SK-N-SH treated with all-trans-retinoic acid at 6 μM for 48 hours (cell line): Measurements from ENCODE around the gene STAB2.

Source experiments
- ATAC-seq: fragments of 200-7000 bp; cut with Tn5 transposase; 3 replicates; pipeline ENCODE4 v1.9.1; 2020; ENCODE audit warnings: mild to moderate bottlenecking, moderate library complexity
- ARNTL ChIP-seq: fragments of 450-650 bp; formaldehyde crosslinking; IDR thresholded peaks from 2 replicates; pipeline ENCODE4 v1.5.0; 2020; ENCODE audit warnings: low read depth, mild to moderate bottlenecking, moderate library complexity, borderline replicate concordance
- BACH2 ChIP-seq: fragments of 250-450 bp; sonication (Bioruptor Pico); IDR thresholded peaks from 2 replicates; pipeline ENCODE4 v1.9.0; 2021; ENCODE audit warnings: mild to moderate bottlenecking, borderline replicate concordance
- ESRRG ChIP-seq: fragments of 250-450 bp; sonication (Bioruptor Pico); IDR thresholded peaks from 2 replicates; pipeline ENCODE4 v1.6.1; 2021; ENCODE audit warnings: mild to moderate bottlenecking
- GLIS3 ChIP-seq: fragments of 250-450 bp; sonication (Bioruptor Pico); IDR thresholded peaks from 2 replicates; pipeline ENCODE4 v1.5.0; 2020; ENCODE audit warnings: mild to moderate bottlenecking, moderate library complexity
- ISL1 ChIP-seq: fragments of 250-450 bp; sonication (Bioruptor Pico); IDR thresholded peaks from 2 replicates; pipeline ENCODE4 v2.1.2; 2022; ENCODE audit warnings: mild to moderate bottlenecking, moderate library complexity
- OSR1 ChIP-seq: fragments of 250-450 bp; sonication (Bioruptor Pico); IDR thresholded peaks from 2 replicates; pipeline ENCODE4 v1.8.0; 2022; ENCODE audit warnings: moderate library complexity, mild to moderate bottlenecking, inconsistent platforms
- PPARA ChIP-seq: fragments of 250-450 bp; sonication (Bioruptor Pico); IDR thresholded peaks from 2 replicates; pipeline ENCODE4 v1.5.0; 2020; ENCODE audit warnings: mild to moderate bottlenecking, borderline replicate concordance
- RARB ChIP-seq: fragments of 250-450 bp; sonication (Bioruptor Pico); IDR thresholded peaks from 2 replicates; pipeline ENCODE4 v1.8.0; 2021; ENCODE audit warnings: mild to moderate bottlenecking, moderate library complexity
- SNAI2 ChIP-seq: fragments of 250-450 bp; sonication (Bioruptor Pico); IDR thresholded peaks from 2 replicates; pipeline ENCODE4 v1.5.0; 2020; ENCODE audit warnings: mild to moderate bottlenecking, moderate library complexity
- TCF4 ChIP-seq: fragments of 250-450 bp; sonication (Bioruptor Pico); IDR thresholded peaks from 2 replicates; pipeline ENCODE4 v1.8.0; 2021; ENCODE audit warnings: mild to moderate bottlenecking, moderate library complexity, borderline replicate concordance
- TOX ChIP-seq: fragments of 250-450 bp; sonication (Bioruptor Pico); IDR thresholded peaks from 2 replicates; pipeline ENCODE4 v1.8.0; 2021; ENCODE audit warnings: mild to moderate bottlenecking, moderate library complexity, borderline replicate concordance
- ZC3H10 ChIP-seq: fragments of 250-450 bp; sonication (Bioruptor Pico); IDR thresholded peaks from 2 replicates; pipeline ENCODE4 v1.5.1; 2021; ENCODE audit warnings: mild to moderate bottlenecking, moderate library complexity
- ZFP3 ChIP-seq: fragments of 250-450 bp; sonication (Bioruptor Pico); IDR thresholded peaks from 2 replicates; pipeline ENCODE4 v1.5.0; 2020; ENCODE audit warnings: mild to moderate bottlenecking, moderate library complexity
- ZNF70 ChIP-seq: fragments of 450-650 bp; formaldehyde crosslinking; IDR thresholded peaks from 2 replicates; pipeline ENCODE4 v1.5.0; 2020; ENCODE audit warnings: mild to moderate bottlenecking, moderate library complexity
- TF ChIP-seq, protein P1 (sequence below): fragments of 250-450 bp; sonication (Bioruptor Pico); IDR thresholded peaks from 2 replicates; pipeline ENCODE4 v1.5.1; 2020; ENCODE audit warnings: low read depth, mild to moderate bottlenecking, moderate library complexity
- TF ChIP-seq, protein P2 (sequence below): fragments of 250-450 bp; sonication (Bioruptor Pico); IDR thresholded peaks from 2 replicates; pipeline ENCODE4 v1.8.0; 2021; ENCODE audit warnings: low read depth, mild to moderate bottlenecking, moderate library complexity, borderline replicate concordance
- TF ChIP-seq, protein P3 (sequence below): fragments of 250-450 bp; sonication (Bioruptor Pico); IDR thresholded peaks from 2 replicates; pipeline ENCODE4 v1.5.0; 2020; ENCODE audit warnings: mild to moderate bottlenecking, moderate library complexity
- TF ChIP-seq, protein P4 (sequence below): fragments of 250-450 bp; sonication (Bioruptor Pico); IDR thresholded peaks from 2 replicates; pipeline ENCODE4 v1.8.0; 2020; ENCODE audit warnings: mild to moderate bottlenecking, moderate library complexity, borderline replicate concordance

The STAB2 gene

DNA sequence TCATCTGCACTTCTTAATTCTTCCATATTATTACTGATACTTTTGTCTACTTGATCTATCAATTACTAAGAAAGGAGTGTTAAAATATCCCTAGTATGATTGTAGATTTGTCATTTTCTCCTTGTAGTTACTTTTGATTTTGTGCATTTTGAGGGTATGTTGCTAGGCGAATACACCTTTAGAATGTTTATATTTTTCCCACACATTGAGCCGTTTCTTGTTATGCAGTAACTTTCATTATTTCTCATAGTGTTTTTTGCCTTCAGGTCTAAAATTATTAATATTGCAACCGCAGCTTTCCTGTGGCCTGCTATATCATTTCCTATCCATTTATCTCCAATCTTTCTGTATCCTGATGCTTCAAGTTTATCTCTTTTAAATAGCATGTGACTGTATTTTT, 46.8 kb upstream of the STAB2 start:
- no peak for ATAC-seq
- TF ChIP-seq, protein P1, sequence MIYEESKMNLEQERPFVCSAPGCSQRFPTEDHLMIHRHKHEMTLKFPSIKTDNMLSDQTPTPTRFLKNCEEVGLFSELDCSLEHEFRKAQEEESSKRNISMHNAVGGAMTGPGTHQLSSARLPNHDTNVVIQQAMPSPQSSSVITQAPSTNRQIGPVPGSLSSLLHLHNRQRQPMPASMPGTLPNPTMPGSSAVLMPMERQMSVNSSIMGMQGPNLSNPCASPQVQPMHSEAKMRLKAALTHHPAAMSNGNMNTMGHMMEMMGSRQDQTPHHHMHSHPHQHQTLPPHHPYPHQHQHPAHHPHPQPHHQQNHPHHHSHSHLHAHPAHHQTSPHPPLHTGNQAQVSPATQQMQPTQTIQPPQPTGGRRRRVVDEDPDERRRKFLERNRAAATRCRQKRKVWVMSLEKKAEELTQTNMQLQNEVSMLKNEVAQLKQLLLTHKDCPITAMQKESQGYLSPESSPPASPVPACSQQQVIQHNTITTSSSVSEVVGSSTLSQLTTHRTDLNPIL (CRISPR knock-in tag) = no peak
- TF ChIP-seq ZC3H10 (CRISPR knock-in tag) = no peak
- TF ChIP-seq ISL1 (CRISPR knock-in tag) = no peak
- TF ChIP-seq RARB (CRISPR knock-in tag) = no peak
- no peak for TF ChIP-seq ARNTL (CRISPR knock-in tag)

DNA sequence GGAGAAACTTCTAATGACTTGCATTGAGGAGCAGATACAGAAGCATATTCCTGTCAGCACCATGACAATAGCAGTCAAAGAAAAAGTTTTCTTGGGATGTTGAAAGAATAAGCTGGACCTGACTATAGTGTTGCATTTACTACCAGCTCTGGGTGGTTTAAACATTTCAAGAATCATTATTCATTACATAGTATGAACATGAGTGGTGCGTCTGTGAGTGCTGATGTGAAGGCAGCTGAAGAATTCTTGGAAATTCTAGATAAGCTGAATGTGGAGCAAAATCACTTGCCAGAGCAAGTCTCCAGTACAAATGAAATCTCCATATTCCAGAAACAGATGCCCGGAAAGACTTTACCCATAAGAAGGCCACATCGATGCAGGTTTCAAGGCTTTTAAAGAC, 45.0 kb upstream of the STAB2 start:
- ATAC-seq = no peak

DNA sequence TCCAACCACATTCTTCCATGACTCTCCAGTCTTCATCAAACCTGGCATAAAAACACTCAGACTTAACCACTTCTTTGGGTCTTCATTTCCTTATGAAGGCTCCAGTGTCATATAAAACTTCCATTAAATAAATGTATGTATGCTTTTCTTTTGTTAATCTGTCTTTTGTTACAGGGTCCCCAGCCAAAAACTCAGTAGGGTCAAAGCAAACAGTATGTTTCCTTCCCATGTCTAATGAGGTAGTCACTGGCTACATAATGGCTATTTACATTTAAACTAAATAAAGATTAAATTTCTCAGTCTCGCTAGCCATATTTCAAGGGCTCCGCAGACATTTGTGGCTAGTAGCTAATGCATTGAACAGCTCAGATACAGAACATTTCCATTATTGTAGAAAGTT, 40.1 kb upstream of the STAB2 start:
- TF ChIP-seq, protein P2, sequence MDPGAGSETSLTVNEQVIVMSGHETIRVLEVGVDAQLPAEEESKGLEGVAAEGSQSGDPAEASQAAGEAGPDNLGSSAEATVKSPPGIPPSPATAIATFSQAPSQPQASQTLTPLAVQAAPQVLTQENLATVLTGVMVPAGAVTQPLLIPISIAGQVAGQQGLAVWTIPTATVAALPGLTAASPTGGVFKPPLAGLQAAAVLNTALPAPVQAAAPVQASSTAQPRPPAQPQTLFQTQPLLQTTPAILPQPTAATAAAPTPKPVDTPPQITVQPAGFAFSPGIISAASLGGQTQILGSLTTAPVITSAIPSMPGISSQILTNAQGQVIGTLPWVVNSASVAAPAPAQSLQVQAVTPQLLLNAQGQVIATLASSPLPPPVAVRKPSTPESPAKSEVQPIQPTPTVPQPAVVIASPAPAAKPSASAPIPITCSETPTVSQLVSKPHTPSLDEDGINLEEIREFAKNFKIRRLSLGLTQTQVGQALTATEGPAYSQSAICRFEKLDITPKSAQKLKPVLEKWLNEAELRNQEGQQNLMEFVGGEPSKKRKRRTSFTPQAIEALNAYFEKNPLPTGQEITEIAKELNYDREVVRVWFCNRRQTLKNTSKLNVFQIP (CRISPR knock-in tag) = no peak
- TF ChIP-seq ARNTL (CRISPR knock-in tag) (no peak), ZNF70 (CRISPR knock-in tag) (no peak), PPARA (no peak), SNAI2 (no peak), TCF4 (no peak), BACH2 (no peak), GLIS3 (no peak), ZC3H10 (CRISPR knock-in tag) (no peak)
- TF ChIP-seq, protein P3, sequence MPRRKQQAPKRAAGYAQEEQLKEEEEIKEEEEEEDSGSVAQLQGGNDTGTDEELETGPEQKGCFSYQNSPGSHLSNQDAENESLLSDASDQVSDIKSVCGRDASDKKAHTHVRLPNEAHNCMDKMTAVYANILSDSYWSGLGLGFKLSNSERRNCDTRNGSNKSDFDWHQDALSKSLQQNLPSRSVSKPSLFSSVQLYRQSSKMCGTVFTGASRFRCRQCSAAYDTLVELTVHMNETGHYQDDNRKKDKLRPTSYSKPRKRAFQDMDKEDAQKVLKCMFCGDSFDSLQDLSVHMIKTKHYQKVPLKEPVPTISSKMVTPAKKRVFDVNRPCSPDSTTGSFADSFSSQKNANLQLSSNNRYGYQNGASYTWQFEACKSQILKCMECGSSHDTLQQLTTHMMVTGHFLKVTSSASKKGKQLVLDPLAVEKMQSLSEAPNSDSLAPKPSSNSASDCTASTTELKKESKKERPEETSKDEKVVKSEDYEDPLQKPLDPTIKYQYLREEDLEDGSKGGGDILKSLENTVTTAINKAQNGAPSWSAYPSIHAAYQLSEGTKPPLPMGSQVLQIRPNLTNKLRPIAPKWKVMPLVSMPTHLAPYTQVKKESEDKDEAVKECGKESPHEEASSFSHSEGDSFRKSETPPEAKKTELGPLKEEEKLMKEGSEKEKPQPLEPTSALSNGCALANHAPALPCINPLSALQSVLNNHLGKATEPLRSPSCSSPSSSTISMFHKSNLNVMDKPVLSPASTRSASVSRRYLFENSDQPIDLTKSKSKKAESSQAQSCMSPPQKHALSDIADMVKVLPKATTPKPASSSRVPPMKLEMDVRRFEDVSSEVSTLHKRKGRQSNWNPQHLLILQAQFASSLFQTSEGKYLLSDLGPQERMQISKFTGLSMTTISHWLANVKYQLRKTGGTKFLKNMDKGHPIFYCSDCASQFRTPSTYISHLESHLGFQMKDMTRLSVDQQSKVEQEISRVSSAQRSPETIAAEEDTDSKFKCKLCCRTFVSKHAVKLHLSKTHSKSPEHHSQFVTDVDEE (CRISPR knock-in tag) = no peak
- ATAC-seq = no peak

More for the DNA sequence above, 45.0 kb upstream of the STAB2 start:
- TF ChIP-seq, protein P1 (CRISPR knock-in tag) = no peak
- TF ChIP-seq ESRRG (CRISPR knock-in tag) (no peak), OSR1 (CRISPR knock-in tag) (no peak)
- TF ChIP-seq, protein P2 (CRISPR knock-in tag) = no peak

DNA sequence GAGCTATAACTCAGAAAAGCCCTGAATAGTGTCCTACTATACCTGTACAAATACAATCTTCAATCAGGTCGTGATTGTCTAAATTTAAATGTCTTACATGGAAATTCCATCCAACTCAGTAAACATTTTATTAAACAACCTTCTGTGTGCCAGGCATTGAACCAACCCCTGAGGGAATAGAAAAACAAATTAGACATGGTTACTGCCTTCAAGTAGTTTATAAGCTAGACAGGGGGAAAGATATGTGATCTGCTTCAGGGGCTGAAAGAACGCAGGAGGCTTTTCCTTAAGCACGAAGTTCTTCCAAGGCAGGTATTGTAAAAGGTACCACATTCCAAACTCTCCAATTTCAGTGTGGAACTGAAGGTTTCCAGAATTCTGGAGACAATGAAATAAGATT, 39.7 kb upstream of the STAB2 start:
- ATAC-seq = no peak
- TF ChIP-seq TOX (CRISPR knock-in tag) (no peak), ZFP3 (CRISPR knock-in tag) (no peak), RARB (CRISPR knock-in tag) (no peak), ISL1 (CRISPR knock-in tag) (no peak), SNAI2 (no peak), ARNTL (CRISPR knock-in tag) (no peak), TCF4 (no peak), ESRRG (CRISPR knock-in tag) (no peak), PPARA (no peak), ZNF70 (CRISPR knock-in tag) (no peak)
- TF ChIP-seq, protein P3 (CRISPR knock-in tag) = no peak
- TF ChIP-seq, protein P4, sequence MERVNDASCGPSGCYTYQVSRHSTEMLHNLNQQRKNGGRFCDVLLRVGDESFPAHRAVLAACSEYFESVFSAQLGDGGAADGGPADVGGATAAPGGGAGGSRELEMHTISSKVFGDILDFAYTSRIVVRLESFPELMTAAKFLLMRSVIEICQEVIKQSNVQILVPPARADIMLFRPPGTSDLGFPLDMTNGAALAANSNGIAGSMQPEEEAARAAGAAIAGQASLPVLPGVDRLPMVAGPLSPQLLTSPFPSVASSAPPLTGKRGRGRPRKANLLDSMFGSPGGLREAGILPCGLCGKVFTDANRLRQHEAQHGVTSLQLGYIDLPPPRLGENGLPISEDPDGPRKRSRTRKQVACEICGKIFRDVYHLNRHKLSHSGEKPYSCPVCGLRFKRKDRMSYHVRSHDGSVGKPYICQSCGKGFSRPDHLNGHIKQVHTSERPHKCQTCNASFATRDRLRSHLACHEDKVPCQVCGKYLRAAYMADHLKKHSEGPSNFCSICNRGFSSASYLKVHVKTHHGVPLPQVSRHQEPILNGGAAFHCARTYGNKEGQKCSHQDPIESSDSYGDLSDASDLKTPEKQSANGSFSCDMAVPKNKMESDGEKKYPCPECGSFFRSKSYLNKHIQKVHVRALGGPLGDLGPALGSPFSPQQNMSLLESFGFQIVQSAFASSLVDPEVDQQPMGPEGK = no peak
- TF ChIP-seq, protein P1 (CRISPR knock-in tag) = no peak
